ENCODE measurements around the gene CYB561A3.
"Not testable (repeated sequence)": the region's sequence is repeated elsewhere in the genome, so short reads cannot be mapped to it uniquely, and the experiment has no call there.

The CYB561A3 gene

GRCh38 chr11:61361741-61362541 lies at the start of gene CYB561A3, which contains the start of gene TMEM138:
Gene CYB561A3, minus strand, starts transcription at chr11:61361882. Its CDS starts 5,169 bp downstream, at chr11:61356713.
Gene TMEM138, plus strand, starts transcription at chr11:61362374. Its CDS starts 2,017 bp downstream, at chr11:61364391.
- DNase-seq: peak; percentile 92

- no peak for DNase-seq
Measured at GRCh38 chr11:61406991-61407728, 45.5 kb upstream of the CYB561A3 start.

- DNase-seq: no peak
Measured at GRCh38 chr11:61406067-61406466, 44.4 kb upstream of the CYB561A3 start.

- DNase-seq: no peak
Measured at GRCh38 chr11:61404641-61405040, 43.0 kb upstream of the CYB561A3 start.

GRCh38 chr11:61404103-61404502 lies 42.4 kb upstream of the CYB561A3 start:
- DNase-seq: no peak

GRCh38 chr11:61403658-61404057 lies 42.0 kb upstream of the CYB561A3 start:
- DNase-seq: no peak

GRCh38 chr11:61401573-61401972 lies 39.9 kb upstream of the CYB561A3 start:
- no peak for DNase-seq

GRCh38 chr11:61401173-61401572 lies 39.5 kb upstream of the CYB561A3 start:
- DNase-seq: no peak

GRCh38 chr11:61392981-61393595 lies 31.4 kb upstream of the CYB561A3 start:
- peak; percentile 36 for DNase-seq

GRCh38 chr11:61390161-61390560 lies 28.5 kb upstream of the CYB561A3 start:
- no peak for DNase-seq

GRCh38 chr11:61384271-61385242 lies 22.9 kb upstream of the CYB561A3 start:
- DNase-seq: no peak

- not testable (repeated sequence) for DNase-seq
Measured at GRCh38 chr11:61383859-61384258, 22.2 kb upstream of the CYB561A3 start.

- no peak for DNase-seq
Measured at GRCh38 chr11:61380884-61381283, 19.2 kb upstream of the CYB561A3 start.

GRCh38 chr11:61378713-61379313 lies 17.1 kb upstream of the CYB561A3 start:
- DNase-seq: peak; percentile 98

GRCh38 chr11:61377461-61378160 lies 15.9 kb upstream of the CYB561A3 start:
- DNase-seq: peak; percentile 45

GRCh38 chr11:61375761-61376108 lies 14.1 kb upstream of the CYB561A3 start:
- no peak for DNase-seq

GRCh38 chr11:61372659-61373420 lies 11.2 kb upstream of the CYB561A3 start:
- DNase-seq: no peak

GRCh38 chr11:61370349-61371005 lies 8.8 kb upstream of the CYB561A3 start:
- no peak for DNase-seq

GRCh38 chr11:61369372-61370348 lies 8.0 kb upstream of the CYB561A3 start:
- DNase-seq: peak; percentile 35

Data from fibroblast of upper back skin (primary cell).